SK-N-MC (cell line): ENCODE measurements around the gene PTPRN2.

Experiments used
- EZH2 ChIP-seq: fragments of 200-600 bp; sonication (generic); IDR thresholded peaks from one replicate; pipeline ENCODE4 v1.6.1; 2017; ENCODE audit warnings: antibody characterized with exemption
- POLR2AphosphoS5 ChIP-seq: IDR thresholded peaks from 2 replicates; pipeline ENCODE4 v1.6.1; 2012; ENCODE audit warnings: mild to moderate bottlenecking, low read depth, low read length, borderline replicate concordance

DNA sequence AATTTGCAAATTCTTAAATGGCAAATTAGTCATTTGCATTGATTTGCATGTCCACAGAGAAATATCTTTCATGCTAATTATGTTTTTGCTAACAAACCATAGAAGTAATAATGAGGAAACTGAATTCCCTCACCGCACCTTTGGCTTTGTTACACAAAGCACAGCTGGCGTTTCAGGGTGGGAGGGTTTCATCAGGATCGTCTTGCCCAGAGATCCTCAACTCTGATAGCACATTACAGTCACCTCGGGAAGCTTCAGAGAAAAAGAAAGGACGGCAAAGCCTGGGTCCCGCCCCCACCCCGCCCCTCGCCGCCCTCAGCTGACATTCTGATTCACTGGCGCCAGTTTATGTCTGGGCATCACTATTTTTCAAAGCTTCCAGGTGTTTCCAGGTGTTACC, 119.4 kb downstream of the PTPRN2 start:
- no peak for TF ChIP-seq EZH2
- TF ChIP-seq POLR2AphosphoS5: no peak
